Measurements from ENCODE around the gene POLR2A. TPM values are rescaled to one million over a fixed set of nuclear protein-coding genes. Genes with fewer than 3 reads are reported as not detected.

The POLR2A gene
- total and polyA plus RNA-seq, 7 experiments from 2014 or later: 43.6 to 501 (median 173) TPM

DNA sequence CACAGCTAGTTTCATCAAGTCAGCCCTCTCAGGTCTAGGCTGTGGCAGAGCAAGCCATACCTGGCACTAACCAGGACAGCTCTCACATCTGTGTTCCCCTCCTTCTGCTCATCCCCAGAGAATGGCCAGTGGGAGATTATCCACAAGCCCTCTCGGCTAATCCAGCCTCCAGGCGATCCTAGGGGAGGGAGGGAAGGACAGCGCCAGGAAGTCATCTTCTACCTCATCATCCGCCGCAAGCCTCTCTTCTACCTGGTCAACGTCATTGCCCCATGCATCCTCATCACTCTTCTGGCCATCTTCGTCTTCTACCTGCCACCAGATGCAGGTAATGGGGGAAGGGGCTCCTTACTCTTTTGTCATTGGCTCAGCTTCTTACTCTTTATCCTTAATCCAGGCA is 35.7 kb upstream of the POLR2A start:
- Mint-ChIP-seq H3K27me3 (peaks cover 24 to 38% (median 30%) of the 10 kb centered on the region in 5 donors), H3K36me3 (peaks cover 0 to 37% (median 6%) of the 10 kb centered on the region in 5 donors), H3K9me3 (peaks cover 0 to 5% (median 0%) of the 10 kb centered on the region in 11 donors), H3K4me3 (no peak overlapping the region), H3K27ac (peak overlapping the region in 1 of 9 donors; percentile 2), H3K4me1 (peaks cover 19 to 37% (median 29%) of the 10 kb centered on the region in 7 donors)
- peaks cover 4 to 17% of the 10 kb centered on the region in 2 donors for H3K4me1 ChIP-seq (ENCODE audit: control insufficient read depth in 2 of 2, insufficient read depth in 2 of 2, low read length in 2 of 2)
- ChIA-PET POLR2A (interaction anchor here (5.5 to 6.1 kb wide), 2 partner anchors 12 to 36 kb away, joined by 35 to 43 read pairs; partner anchors contain the start of genes POLR2A and TMEM102), CTCF (interaction anchor here (1.0 kb wide), 1 partner anchor 13 kb away, joined by 3 read pairs; the partner anchor contains the start of gene TMEM102)
- DNase-seq: no peak
- peaks cover 5 to 17% of the 10 kb centered on the region in 2 donors for H3K27me3 ChIP-seq (ENCODE audit: control insufficient read depth in 2 of 2, insufficient read depth in 2 of 2, low read length in 2 of 2)
- no peaks in the 10 kb centered on the region for H3K36me3 ChIP-seq (ENCODE audit: control insufficient read depth in 2 of 3, insufficient read depth in 3 of 3, low read length in 3 of 3)
- no peak overlapping the region for H3K27ac ChIP-seq (ENCODE audit: low read depth, low read length)
- intact Hi-C loops (cut with micrococcal nuclease): no loop called here
- H3K9me3 ChIP-seq (ENCODE audit: control insufficient read depth in 2 of 3, low read length in 3 of 3): no peaks in the 10 kb centered on the region
- ATAC-seq: no peak
- no peak overlapping the region for H3K4me3 ChIP-seq (ENCODE audit: low read length)

DNA sequence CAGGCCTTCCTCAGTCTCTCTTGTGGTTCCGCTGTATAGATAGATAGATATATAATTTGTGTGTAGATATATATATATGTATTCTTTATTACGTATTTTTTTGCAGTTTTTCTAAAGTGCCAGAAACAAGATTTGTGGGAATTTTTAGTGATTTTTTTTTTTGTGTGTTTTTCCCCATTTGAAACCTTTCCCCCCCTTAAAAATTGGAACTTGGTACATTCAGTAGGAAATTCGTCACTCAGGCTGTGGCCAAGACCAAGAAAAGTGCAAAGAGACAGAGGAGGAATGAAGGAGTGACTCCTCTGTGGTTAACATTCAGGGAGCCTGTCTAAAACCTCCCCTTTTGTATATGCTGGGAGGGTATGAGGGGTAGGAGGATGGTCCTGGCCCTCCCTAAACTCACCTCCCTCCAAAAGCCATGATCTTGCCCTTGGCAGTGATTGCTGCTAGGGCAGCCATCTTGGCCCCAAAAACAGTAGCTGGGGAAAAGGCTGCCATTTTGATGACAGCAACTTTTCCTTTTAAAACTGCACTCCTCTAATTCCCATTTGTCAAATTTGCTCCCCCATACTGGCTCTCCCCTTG is 24.1 kb upstream of the POLR2A start:
- peaks cover 0 to 4% (median 0%) of the 10 kb centered on the region in 11 donors for H3K9me3 Mint-ChIP-seq
- Histone ChIP-seq H3K27ac (ENCODE audit: low read depth, low read length) (no peak overlapping the region), H3K36me3 (ENCODE audit: control insufficient read depth in 2 of 3, insufficient read depth in 3 of 3, low read length in 3 of 3) (peaks cover 0 to 29% (median 5%) of the 10 kb centered on the region in 3 experiments), H3K9me3 (ENCODE audit: control insufficient read depth in 2 of 3, low read length in 3 of 3) (no peaks in the 10 kb centered on the region), H3K4me3 (ENCODE audit: low read length) (no peak overlapping the region), H3K4me1 (ENCODE audit: control insufficient read depth in 2 of 2, insufficient read depth in 2 of 2, low read length in 2 of 2) (peaks cover 8 to 9% of the 10 kb centered on the region in 2 donors), H3K27me3 (ENCODE audit: control insufficient read depth in 2 of 2, insufficient read depth in 2 of 2, low read length in 2 of 2) (no peaks in the 10 kb centered on the region)
- no peak for ATAC-seq
- no peak overlapping the region for H3K4me3 Mint-ChIP-seq
- H3K27ac Mint-ChIP-seq: peak overlapping the region in 1 of 9 donors; percentile 36
- intact Hi-C loops (cut with micrococcal nuclease): loop anchor here in 1 of 2 donors (5.0 kb wide), 1 partner anchor 68 kb away; the partner anchor contains the start of gene PLSCR3
- DNase-seq: no peak
- H3K4me1 Mint-ChIP-seq: peaks cover 4 to 31% (median 25%) of the 10 kb centered on the region in 7 donors
- ChIA-PET CTCF (interaction anchor here (0.6 kb wide), 1 partner anchor 669 kb away, joined by 3 read pairs; no protein-coding TSS in a partner anchor), POLR2A (interaction anchor here (0.6 to 13.7 kb wide), 4 partner anchors 16 to 100 kb away, joined by 3 to 199 read pairs (median 12); partner anchors contain the start of genes POLR2A, SLC35G6 and ZBTB4)
- H3K27me3 Mint-ChIP-seq: no peaks in the 10 kb centered on the region
- peaks cover 0 to 25% (median 4%) of the 10 kb centered on the region in 5 donors for H3K36me3 Mint-ChIP-seq

DNA sequence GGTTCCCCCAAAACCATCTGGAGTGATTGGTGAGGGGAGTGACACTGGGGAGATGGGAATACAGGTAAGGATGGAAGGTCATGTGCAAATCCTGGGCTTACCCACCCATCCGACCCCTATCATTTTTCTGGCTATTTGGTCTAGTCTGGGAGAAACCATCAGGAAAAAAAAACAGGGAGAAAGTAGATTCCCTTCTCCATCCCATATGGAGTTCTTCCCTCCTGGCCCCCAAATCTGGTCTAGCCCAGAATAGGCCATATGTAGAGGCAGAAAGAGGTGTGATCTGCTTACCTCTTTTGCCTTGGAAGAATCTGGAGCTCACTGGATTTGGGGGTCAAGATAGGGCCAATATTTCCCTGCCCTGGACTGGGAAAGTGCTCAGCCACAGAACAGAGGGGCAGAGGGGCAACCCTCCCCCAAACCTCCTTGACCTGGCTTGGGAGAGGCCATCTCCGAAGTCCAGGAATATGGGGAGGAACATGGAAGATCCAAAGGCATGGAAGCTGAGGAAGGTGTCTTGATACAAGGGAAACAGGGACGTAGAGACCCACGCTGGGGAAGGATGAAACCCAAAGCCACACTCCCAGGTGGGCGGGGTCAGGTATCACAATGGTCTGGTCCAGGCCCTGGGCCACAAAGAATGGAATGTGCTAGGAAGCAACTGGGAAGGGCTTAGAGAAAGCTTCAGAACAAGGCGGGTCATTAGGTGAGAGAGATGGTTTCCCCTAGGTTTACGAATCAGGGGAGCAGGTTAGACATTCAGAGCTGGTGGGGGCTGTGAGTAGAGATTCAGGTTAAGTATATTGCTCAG is 23.1 kb upstream of the POLR2A start:
- Histone ChIP-seq H3K4me1 (ENCODE audit: control insufficient read depth in 2 of 2, insufficient read depth in 2 of 2, low read length in 2 of 2) (peaks cover 8% of the 10 kb centered on the region in 2 donors), H3K36me3 (ENCODE audit: control insufficient read depth in 2 of 3, insufficient read depth in 3 of 3, low read length in 3 of 3) (peaks cover 0 to 36% (median 5%) of the 10 kb centered on the region in 3 experiments), H3K9me3 (ENCODE audit: control insufficient read depth in 2 of 3, low read length in 3 of 3) (no peaks in the 10 kb centered on the region), H3K4me3 (ENCODE audit: low read length) (no peak overlapping the region), H3K27ac (ENCODE audit: low read depth, low read length) (no peak overlapping the region), H3K27me3 (ENCODE audit: control insufficient read depth in 2 of 2, insufficient read depth in 2 of 2, low read length in 2 of 2) (no peaks in the 10 kb centered on the region)
- Mint-ChIP-seq H3K36me3 (peaks cover 0 to 23% (median 4%) of the 10 kb centered on the region in 5 donors), H3K4me1 (peaks cover 0 to 26% (median 19%) of the 10 kb centered on the region in 7 donors), H3K4me3 (no peak overlapping the region), H3K27me3 (no peaks in the 10 kb centered on the region), H3K27ac (peak overlapping the region in 3 of 9 donors; percentile 18 to 84 (median 71)), H3K9me3 (peaks cover 0 to 2% (median 0%) of the 10 kb centered on the region in 11 donors)
- CTCF ChIA-PET: interaction anchor here (0.6 to 0.9 kb wide), 2 partner anchors 23 to 668 kb away, joined by 3 read pairs; no protein-coding TSS in a partner anchor
- ATAC-seq (no peak), DNase-seq (no peak)
- POLR2A ChIA-PET: interaction anchor here (0.6 to 13.7 kb wide), 5 partner anchors 15 to 44 kb away, joined by 3 to 199 read pairs (median 8); partner anchors contain the start of genes POLR2A, SLC35G6 and ZBTB4
- intact Hi-C loops (cut with micrococcal nuclease): no loop called here

DNA sequence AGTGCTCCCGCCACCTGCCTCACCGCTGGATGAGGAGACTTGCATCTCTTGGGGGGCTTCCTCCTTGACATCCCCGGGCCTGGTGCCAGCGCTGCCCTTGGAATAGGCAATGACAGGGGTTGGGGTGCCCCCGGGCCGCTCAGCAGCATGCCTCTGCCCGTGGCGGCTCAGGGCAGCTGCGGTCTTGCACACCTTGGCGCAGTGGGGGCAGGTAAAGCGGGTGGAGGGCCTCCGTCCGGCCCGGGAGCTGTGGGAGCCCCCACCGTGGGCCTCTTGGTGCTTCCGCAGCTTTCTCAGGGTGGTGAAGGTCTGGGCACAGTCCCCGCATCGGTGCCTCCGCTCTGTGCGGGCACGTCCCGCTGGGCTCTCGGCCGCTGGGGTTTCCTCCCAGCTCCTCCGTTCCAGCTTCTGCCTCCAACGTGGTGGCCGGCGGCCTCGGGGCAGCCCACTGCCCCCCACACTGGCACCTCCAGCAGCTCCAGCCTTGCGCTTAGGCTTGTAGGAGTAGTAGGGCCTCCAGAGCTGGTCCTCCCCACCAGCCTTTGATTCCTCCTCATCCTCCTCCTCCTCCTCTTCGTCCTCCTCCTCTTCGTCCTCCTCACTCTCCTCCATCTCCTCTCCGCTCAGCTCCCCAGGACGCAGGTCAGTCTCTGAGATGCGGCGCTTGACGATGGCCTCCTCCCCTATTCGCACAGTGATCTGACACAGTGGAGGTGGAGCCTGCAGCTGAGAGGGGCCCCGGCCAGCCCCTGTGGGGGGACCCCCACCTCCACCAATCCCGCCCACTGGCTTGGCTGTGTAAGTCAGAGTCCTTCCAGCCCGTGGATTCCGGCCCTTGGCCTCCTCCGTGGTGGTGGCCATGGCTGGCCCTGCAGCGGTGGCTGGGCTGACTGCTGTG is 21.4 kb upstream of the POLR2A start:
- Histone ChIP-seq H3K9me3 (ENCODE audit: control insufficient read depth in 2 of 3, low read length in 3 of 3) (no peaks in the 10 kb centered on the region), H3K27ac (ENCODE audit: low read depth, low read length) (no peak overlapping the region), H3K36me3 (ENCODE audit: control insufficient read depth in 2 of 3, insufficient read depth in 3 of 3, low read length in 3 of 3) (peaks cover 0 to 53% (median 10%) of the 10 kb centered on the region in 3 experiments), H3K4me3 (ENCODE audit: low read length) (no peak overlapping the region), H3K4me1 (ENCODE audit: control insufficient read depth in 2 of 2, insufficient read depth in 2 of 2, low read length in 2 of 2) (no peaks in the 10 kb centered on the region), H3K27me3 (ENCODE audit: control insufficient read depth in 2 of 2, insufficient read depth in 2 of 2, low read length in 2 of 2) (no peaks in the 10 kb centered on the region)
- Mint-ChIP-seq H3K27ac (no peak overlapping the region), H3K4me3 (no peak overlapping the region), H3K4me1 (peaks cover 4 to 29% (median 11%) of the 10 kb centered on the region in 7 donors), H3K36me3 (peaks cover 0 to 22% (median 4%) of the 10 kb centered on the region in 5 donors), H3K9me3 (peaks cover 0 to 2% (median 0%) of the 10 kb centered on the region in 11 donors), H3K27me3 (no peaks in the 10 kb centered on the region)
- ChIA-PET CTCF (no interaction called here), POLR2A (interaction anchor here (1.0 to 13.7 kb wide), 4 partner anchors 13 to 98 kb away, joined by 3 to 199 read pairs (median 6); partner anchors contain the start of genes SENP3, SLC35G6 and ZBTB4)
- intact Hi-C loops (cut with micrococcal nuclease): no loop called here
- ATAC-seq (no peak), DNase-seq (no peak)

DNA sequence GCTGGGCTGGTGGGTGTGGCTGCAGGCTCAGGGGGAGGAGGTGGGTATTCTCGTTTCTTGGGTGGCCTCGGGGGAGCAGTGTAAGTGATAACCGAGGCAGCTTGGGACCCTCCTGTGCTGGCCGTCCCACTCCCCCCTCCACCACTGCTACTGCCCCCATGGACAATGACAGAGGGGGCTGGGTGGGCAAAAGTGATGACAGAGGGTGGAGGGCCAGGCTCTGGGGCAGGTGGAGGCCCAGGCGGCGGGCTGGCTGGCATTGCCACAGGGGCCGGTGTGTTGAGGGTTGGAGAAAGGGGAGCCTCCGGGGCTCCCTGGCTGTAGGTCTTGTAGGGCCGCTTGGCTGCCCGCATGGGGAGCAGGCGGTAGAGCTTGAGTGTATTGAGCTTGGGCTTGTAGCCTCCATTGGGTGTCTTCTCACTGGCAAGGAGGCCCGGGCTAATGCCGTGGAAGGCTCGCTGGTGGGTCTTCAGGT is 20.8 kb upstream of the POLR2A start:
- H3K4me1 ChIP-seq (ENCODE audit: control insufficient read depth in 2 of 2, insufficient read depth in 2 of 2, low read length in 2 of 2): no peaks in the 10 kb centered on the region
- peaks cover 0 to 58% (median 10%) of the 10 kb centered on the region in 3 experiments for H3K36me3 ChIP-seq (ENCODE audit: control insufficient read depth in 2 of 3, insufficient read depth in 3 of 3, low read length in 3 of 3)
- ATAC-seq: no peak
- ChIA-PET POLR2A (interaction anchor here (0.9 to 13.7 kb wide), 4 partner anchors 9 to 27 kb away, joined by 3 to 199 read pairs (median 6); partner anchors contain the start of genes SLC35G6 and ZBTB4), CTCF (no interaction called here)
- H3K27me3 ChIP-seq (ENCODE audit: control insufficient read depth in 2 of 2, insufficient read depth in 2 of 2, low read length in 2 of 2): no peaks in the 10 kb centered on the region
- peaks cover 6 to 33% (median 11%) of the 10 kb centered on the region in 7 donors for H3K4me1 Mint-ChIP-seq
- no peak overlapping the region for H3K4me3 Mint-ChIP-seq
- intact Hi-C loops (cut with micrococcal nuclease): no loop called here
- no peaks in the 10 kb centered on the region for H3K27me3 Mint-ChIP-seq
- H3K4me3 ChIP-seq (ENCODE audit: low read length): no peak overlapping the region
- H3K27ac Mint-ChIP-seq: no peak overlapping the region
- H3K9me3 Mint-ChIP-seq: peaks cover 0 to 2% (median 0%) of the 10 kb centered on the region in 11 donors
- H3K36me3 Mint-ChIP-seq: peaks cover 0 to 22% (median 4%) of the 10 kb centered on the region in 5 donors
- no peak for DNase-seq
- H3K27ac ChIP-seq (ENCODE audit: low read depth, low read length): no peak overlapping the region
- H3K9me3 ChIP-seq (ENCODE audit: control insufficient read depth in 2 of 3, low read length in 3 of 3): no peaks in the 10 kb centered on the region
